ENCODE results near the gene RPL34.

- TF ChIP-seq TAF1 (IDR thresholded peaks at IDR 0.05; ENCODE audit: borderline replicate concordance, insufficient read depth, low read length) (no peak), POLR2AphosphoS5 (IDR thresholded peaks at IDR 0.05; ENCODE audit: low read depth, low read length) (no peak; the same call in 1 of the 2 replicates), REST (IDR thresholded peaks at IDR 0.05; ENCODE audit: insufficient read depth in 1 of 2, low read depth in 2 of 2, low read length in 2 of 2) (no peak)
Observed at GRCh38 chr4:108628411-108628810, 8.0 kb downstream of the RPL34 start.
